Lung microvascular endothelial cell (primary cell): ENCODE data around the gene CYP11A1. TPM values are rescaled to one million over a fixed set of nuclear protein-coding genes. Genes with fewer than 3 reads are reported as not detected.
"Not testable (repeated sequence)": the region's sequence is repeated elsewhere in the genome, so short reads cannot be mapped to it uniquely, and the experiment has no call there.

Experiments used
- DNase-seq, 2 donors: peaks; one replicate each; pipeline versions ENCODE4 v3.0.0 to v3.0.0-alpha.2; 2010; ENCODE audit warnings: low read depth in 2 of 2
- total RNA-seq: library from RNA; depleted of rRNA; stranded (reverse); fragments of >200 nt; gene quantifications from 2 replicates; pipeline ENCODE4 v1.2.1, GENCODE V29; 2014

CYP11A1 gene
- total RNA-seq, 1 donor from 2014 or later: not detected

GRCh38 chr15:74400915-74401757, 33.7 kb upstream of the CYP11A1 start:
- DNase-seq: no peak

DNA sequence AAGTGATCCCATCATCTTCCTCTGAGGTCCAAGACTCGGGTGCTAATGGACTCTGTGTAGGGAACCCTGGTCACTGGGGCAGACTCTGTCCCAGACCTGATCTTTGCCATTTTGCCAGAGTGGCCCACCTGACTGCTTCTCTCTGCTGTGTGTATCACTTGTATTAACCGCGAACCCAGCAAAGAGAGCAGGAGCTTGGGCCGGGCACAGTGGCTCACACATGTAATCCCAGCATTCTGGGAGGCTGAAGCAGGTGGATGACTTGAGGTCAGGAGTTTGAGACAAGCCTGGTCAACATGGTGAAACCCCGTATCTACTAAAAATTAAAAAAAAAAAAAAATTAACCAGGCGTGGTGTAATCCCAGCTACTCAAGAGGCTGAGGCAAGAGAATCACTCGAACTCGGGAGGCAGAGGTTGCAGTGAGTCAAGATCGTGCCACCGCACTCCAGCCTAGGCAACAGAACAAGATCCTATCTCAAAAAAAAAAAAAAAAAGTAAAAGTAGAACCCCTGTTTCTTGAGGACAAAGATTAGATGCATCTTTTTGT, 32.9 kb upstream of the CYP11A1 start:
- DNase-seq: no peak

GRCh38 chr15:74399511-74400312, 32.3 kb upstream of the CYP11A1 start:
- peak in 1 of 2 donors; percentile 44 for DNase-seq

DNA sequence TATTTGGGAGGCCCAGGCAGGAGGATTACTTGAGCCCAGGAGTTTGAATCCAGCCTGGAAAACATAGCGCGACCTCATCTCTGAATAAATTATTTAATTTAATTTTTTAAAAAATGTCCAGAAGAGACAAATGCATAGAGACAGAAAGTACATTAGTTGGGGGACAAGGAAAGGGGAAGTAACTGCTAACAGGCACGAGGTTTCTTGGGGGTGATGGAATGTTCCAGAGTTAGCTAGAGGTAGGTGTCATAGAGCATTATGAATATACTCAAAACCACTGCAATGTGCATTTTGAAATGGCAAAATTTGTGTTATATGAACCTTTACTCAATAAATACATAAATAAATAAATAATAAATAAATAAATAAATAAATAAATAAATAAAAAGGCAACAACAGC, 31.7 kb upstream of the CYP11A1 start:
- DNase-seq: no peak

GRCh38 chr15:74398183-74398582, 30.7 kb upstream of the CYP11A1 start:
- no peak for DNase-seq

GRCh38 chr15:74397239-74398068, 30.0 kb upstream of the CYP11A1 start:
- DNase-seq: no peak

DNA sequence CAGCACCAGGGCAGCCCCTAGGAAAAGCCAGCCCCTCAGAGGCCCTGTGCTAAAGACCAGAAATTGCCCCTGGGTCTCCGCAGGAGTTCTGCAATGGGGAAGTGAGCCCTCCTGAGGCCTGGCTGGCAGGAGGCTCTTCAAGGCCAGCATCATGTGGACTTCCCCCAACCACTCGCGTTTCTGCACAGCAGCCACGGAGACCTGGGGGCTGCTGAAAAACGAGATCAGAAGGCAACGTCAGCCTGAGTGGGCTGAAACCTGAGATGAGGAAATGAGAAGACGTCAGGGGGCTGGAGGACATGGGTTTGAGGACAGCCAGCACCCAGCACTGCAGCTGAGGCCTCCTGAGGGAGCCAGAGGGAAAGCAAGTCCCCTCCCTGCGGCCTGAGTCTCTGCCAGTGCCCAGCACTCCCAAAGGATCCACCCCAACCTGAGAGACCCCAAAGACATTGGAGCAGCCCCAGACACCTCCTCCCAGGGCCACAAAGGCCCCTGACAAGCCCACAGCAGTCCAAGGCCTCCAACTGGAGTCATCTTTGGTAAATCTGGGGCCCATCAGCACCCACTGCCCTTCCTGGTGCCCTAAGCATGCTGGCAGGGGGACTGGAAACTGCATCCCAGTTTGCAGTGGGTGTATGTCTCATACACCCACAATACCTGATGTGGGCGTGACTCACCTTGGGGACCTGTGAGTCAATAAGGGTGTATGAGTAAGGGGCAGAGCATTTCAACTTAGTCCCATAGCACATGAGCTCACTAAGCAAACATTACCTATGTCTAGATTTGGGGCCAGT, 29.2 kb upstream of the CYP11A1 start:
- no peak for DNase-seq

DNA sequence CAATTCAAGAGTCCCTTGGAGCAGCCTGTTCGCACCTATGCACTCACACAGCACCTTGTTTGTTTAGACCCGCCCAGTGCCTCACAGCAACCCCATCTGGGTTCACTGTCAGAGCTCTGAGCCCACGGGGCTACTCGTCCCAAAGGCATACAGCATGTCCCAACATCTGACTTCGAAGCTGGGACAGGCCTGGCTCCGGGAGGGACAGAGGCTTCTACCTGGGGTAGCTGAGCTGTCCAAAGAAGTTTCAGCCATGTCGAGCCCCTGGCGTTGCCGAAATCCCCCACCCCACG, 28.6 kb upstream of the CYP11A1 start:
- no peak for DNase-seq

DNA sequence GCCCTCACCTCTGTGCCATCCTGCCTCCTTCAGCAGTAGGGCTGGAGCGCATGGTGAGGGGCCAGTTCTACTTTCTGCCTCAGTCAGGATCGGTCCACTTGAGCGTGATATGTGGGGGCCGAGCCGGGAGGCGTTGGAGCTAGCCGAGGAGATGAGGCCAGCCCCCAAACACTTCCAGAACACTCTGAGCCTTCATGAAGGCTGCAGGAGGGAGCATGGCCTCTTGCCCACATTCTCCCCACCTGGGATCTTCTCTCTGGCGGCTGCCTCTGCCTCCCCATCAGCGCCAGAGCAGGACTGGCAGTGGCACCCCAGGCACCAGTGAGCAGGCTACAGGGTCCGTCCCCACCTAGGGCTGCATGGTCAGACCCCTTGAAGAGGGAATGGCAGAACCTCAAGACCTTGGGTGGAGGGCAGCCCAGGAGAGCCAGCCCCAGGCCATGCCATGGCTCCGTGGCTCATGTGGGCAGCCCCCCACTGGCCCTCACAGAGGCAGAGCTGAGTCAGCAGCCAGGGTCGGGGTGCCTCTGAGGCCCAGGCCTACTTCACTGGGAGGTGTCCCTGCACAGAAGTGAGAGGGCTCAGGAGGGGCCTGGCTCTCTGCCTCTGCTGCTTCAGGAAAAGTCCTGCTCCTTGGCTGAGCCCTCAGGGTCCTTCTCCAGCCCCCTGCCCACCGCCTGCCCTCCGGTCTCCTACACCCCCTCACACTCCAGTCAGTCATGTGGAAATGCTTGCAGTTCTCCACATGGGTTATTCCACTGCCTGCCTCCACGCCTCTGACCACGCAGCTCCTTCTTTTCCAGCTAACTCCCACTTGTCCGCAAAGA, 28.1 kb upstream of the CYP11A1 start:
- no peak for DNase-seq

DNA sequence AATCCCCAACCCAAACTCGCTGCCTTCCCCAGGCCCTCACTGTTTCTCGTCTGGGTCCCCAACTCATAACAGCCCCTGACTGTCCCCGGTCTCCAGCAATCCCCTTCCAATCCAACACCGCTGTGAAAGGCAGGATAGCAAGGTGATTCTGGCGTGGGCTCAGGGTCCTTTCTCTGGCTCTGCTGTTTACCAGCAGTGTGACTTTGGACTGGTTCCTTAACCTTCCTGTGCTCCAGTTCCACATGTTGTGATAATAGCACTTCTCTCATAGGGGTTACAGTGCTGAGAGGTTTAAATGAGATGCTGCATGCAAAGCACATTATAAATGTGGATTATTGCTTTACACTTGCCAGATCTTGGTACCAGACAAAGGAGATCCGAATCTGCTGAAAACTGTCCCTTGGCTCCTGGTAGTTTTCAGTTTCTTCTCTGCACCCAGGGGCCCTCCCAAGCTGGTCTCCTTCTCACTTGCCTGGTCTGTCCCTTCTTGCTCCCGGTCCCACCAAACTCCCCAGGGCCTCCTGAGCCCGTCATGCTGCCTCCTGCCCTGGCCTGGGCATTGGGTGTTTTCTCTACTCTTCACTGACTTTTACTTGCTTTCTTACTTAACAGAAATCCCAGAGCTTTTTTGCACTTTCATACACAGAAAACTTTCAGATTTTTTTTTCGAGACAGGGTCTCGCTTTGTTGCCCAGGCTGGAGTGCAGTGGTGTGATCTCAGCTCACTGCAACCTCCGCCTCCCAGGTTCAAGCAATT, 26.8 kb upstream of the CYP11A1 start:
- no peak for DNase-seq

DNA sequence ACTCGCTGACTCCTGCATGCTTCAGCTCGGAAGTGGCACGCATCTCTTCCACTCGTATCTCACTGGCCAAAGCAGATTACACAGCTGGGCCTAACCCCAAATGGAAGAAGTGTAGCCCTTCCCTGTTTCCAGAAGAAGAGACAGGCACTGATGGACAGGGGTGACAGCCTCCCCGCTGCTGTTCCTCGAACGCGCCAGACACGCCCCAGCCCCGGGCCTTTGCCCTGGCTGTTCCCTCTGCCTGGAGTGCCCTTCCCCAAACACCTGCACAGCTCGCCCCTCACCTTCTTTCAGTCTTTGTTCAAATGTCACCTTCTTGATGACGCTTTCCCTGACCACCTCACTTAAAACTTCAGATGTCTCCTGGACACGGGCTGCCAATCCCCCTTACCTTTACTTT, 26.0 kb upstream of the CYP11A1 start:
- DNase-seq: no peak

- DNase-seq: no peak
These were observed 25.5 kb upstream of the CYP11A1 start for GRCh38 chr15:74392902-74393301.

GRCh38 chr15:74392451-74392830, 25.0 kb upstream of the CYP11A1 start:
- no peak for DNase-seq

DNA sequence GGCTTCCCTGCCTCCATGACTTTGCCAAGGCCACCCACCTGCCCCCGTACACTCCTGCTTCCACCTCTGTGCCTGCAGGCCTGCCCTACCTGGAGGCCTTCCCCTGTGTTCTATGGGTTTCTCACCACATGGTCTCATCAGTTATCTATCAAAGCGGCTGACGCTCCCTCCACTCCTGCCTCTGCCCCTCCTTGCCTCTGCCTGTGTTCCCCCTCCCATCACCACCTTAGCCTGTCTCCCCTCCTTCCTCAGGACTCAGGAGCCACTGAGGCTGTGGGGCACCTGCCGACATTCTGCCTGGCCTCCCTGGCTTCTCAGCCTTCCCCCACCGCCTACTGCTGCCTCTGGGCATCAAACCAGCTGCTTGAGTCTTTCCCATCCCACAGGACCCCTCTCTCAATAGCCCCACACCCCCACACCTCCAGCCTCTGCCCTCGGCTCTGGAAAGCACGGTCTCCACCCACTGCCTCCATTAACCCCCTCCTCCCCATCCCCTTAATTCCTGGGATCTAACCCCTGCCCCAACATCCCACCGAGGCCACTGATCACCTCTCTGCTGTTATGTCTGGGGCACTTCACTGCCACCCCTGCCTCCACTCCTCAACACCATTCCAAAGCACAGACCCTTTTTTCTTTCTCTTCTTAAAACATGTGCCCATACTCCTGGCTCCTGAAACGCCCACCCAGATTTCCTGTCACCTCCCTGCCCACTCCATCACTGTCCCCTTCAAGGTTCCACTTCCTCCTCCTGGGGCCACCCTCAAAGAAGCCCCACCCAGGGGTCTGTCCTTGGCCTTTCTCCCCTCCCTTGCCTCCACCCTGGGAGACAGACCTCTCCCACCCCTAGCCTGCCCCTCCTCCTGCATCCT, 24.4 kb upstream of the CYP11A1 start:
- no peak for DNase-seq

- DNase-seq: no peak
These were observed 23.3 kb upstream of the CYP11A1 start for GRCh38 chr15:74390647-74391288.

GRCh38 chr15:74390049-74390646, 22.7 kb upstream of the CYP11A1 start:
- not testable (repeated sequence) for DNase-seq

- no peak for DNase-seq
These were observed 22.0 kb upstream of the CYP11A1 start for GRCh38 chr15:74389241-74390048.
